ENCODE data around the gene GUCY2D.

GUCY2D gene

DNA sequence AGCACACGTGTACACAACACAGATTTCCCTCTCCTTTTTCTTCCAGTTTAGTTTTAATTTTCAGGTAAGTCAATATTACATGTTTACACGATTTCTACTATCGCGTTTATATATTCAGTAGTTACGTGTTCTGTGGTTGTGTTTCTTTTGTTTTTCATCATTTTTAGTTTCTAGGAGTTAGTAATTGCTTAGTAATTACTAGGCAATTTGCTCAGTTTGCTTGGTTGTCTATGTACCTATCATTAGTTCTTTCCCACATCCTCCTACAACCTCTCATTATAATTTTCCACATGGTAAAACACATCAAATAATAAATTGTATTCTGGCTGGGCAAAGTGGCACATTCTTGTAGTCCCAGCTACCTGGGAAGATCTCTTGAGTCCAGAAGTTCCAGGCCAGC, 24.6 kb upstream of the GUCY2D start:
- no peak for DNase-seq (ENCODE audit: extremely low spot score)
- ChIA-PET POLR2A (interaction anchor here (0.6 kb wide), 1 partner anchor 1237 kb away, joined by 3 read pairs; no protein-coding TSS in a partner anchor), CTCF (interaction anchor here (0.6 to 1.4 kb wide), 3 partner anchors 15 to 40 kb away, joined by 3 read pairs; no protein-coding TSS in a partner anchor)
- TF ChIP-seq, protein P1, sequence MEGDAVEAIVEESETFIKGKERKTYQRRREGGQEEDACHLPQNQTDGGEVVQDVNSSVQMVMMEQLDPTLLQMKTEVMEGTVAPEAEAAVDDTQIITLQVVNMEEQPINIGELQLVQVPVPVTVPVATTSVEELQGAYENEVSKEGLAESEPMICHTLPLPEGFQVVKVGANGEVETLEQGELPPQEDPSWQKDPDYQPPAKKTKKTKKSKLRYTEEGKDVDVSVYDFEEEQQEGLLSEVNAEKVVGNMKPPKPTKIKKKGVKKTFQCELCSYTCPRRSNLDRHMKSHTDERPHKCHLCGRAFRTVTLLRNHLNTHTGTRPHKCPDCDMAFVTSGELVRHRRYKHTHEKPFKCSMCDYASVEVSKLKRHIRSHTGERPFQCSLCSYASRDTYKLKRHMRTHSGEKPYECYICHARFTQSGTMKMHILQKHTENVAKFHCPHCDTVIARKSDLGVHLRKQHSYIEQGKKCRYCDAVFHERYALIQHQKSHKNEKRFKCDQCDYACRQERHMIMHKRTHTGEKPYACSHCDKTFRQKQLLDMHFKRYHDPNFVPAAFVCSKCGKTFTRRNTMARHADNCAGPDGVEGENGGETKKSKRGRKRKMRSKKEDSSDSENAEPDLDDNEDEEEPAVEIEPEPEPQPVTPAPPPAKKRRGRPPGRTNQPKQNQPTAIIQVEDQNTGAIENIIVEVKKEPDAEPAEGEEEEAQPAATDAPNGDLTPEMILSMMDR (IDR thresholded peaks at IDR 0.05; ENCODE audit: control extremely low read depth, extremely low read depth, low read depth, missing control alignments), result no peak

GRCh38 chr17:7982173-7982572, 20.2 kb upstream of the GUCY2D start:
- ChIA-PET POLR2A (no interaction called here), CTCF (interaction anchor here (0.9 to 11.0 kb wide), 7 partner anchors 7 to 149 kb away, joined by 3 to 234 read pairs (median 4); partner anchors contain the start of genes GUCY2D and RNF227)
- TF ChIP-seq, protein P1 (IDR thresholded peaks at IDR 0.05; ENCODE audit: control extremely low read depth, extremely low read depth, low read depth, missing control alignments), result no peak
- DNase-seq (ENCODE audit: extremely low spot score), result no peak

DNA sequence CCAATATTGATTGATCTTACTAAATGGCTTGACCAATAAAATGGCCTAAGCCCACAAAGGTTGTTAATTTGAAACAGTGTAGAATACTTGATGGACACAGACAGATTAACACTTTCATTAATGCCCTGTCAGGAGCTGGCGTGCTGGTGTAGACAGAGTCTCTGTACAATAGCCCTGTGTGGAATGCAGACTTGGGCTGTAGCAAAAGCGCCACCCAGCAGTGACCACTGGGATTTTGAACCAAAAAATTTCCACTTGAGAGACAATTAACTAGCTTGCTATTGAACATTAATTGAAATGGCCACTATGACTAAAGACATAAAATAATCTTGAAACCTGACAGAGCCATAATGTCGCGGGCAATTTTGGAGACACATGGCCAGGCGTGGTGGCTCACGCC, 19.7 kb upstream of the GUCY2D start:
- TF ChIP-seq, protein P1 (IDR thresholded peaks at IDR 0.05; ENCODE audit: control extremely low read depth, extremely low read depth, low read depth, missing control alignments), result peak; percentile 13
- no peak for DNase-seq (ENCODE audit: extremely low spot score)
- ChIA-PET CTCF (interaction anchor here (0.9 to 11.0 kb wide), 9 partner anchors 10 to 162 kb away, joined by 3 to 234 read pairs (median 4); partner anchors contain the start of genes GUCY2D and RNF227), POLR2A (no interaction called here)

DNA sequence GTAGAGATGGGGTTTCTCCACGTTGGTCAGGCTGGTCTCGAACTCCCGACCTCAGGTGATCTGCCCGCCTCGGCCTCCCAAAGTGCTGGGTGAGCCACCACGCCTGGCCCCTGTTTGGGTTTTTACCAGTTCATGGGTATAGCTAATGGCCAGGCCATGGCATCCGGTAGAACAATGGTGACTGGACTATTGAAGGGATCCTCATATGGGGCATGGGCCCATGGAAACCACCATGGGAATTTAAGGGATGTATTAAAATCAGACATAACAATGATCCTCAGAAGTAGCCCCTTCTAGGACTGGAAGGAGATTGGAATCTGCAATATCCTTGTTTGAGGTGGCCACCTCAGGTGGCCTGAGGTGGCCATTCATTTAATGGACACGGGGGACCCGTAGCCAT, 17.5 kb upstream of the GUCY2D start:
- ChIA-PET POLR2A (no interaction called here), CTCF (interaction anchor here (1.0 to 11.0 kb wide), 11 partner anchors 8 to 241 kb away, joined by 3 to 234 read pairs (median 4); partner anchors contain the start of gene RNF227)
- TF ChIP-seq, protein P1 (IDR thresholded peaks at IDR 0.05; ENCODE audit: control extremely low read depth, extremely low read depth, low read depth, missing control alignments), result no peak
- DNase-seq (ENCODE audit: extremely low spot score), result no peak

DNA sequence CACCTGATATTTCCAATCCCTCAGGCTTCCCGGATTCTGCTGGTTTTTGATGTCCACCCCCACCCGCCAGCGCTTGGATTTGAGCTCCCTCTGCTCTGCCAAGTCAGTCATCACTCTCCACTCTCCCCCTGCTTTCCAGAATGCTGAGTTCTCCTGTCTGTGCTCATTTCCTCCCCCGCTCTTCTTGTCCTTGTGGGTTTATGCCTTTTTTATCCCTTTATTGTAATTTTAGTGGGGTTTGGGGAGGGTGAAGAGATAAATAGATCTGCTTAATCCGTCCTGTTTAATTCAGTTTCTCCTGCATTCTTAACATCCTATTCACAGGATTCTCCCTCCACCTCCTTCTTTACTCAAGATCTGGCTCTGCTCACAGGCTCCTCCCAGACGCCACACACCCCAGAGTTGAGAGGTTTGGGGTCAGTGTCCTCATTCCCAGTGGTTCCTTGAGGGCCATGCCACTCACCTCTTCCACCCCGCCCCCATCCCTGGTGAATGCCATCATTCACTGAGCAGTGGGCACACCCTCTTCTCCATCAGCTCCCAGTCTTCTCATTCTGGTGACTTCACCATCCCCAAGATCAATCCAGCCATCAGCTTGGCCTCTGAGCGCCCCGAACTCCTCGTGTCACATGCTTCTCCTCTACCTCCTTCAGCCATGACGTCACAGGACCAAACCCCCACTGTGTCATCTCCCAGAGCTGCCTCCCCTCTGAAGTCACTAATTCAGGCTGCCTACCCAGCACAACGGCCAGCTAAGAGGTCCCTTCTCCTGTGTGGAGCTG, 15.1 kb upstream of the GUCY2D start:
- TF ChIP-seq, protein P1 (IDR thresholded peaks at IDR 0.05; ENCODE audit: control extremely low read depth, extremely low read depth, low read depth, missing control alignments), result no peak
- ChIA-PET POLR2A (interaction anchor here (0.6 kb wide), 1 partner anchor 123 kb away, joined by 4 read pairs; no protein-coding TSS in a partner anchor), CTCF (interaction anchor here (0.7 to 11.0 kb wide), 11 partner anchors 14 to 162 kb away, joined by 3 to 234 read pairs (median 32); partner anchors contain the start of genes CNTROB, KCNAB3, RNF227 and TRAPPC1)
- DNase-seq (ENCODE audit: extremely low spot score), result no peak

GRCh38 chr17:7988750-7989178, 13.7 kb upstream of the GUCY2D start:
- POLR2A ChIA-PET, result no interaction called here
- DNase-seq (ENCODE audit: extremely low spot score), result peak; percentile 76
- CTCF ChIA-PET, result interaction anchor here (0.6 to 11.0 kb wide), 40 partner anchors 9 to 245 kb away, joined by 3 to 234 read pairs (median 6); partner anchors contain the start of genes CHD3, CNTROB, GUCY2D and KCNAB3
- TF ChIP-seq, protein P1 (IDR thresholded peaks at IDR 0.05; ENCODE audit: control extremely low read depth, extremely low read depth, low read depth, missing control alignments), result peak; percentile 57
